CD8-positive, alpha-beta memory T cell (primary cell): ENCODE results near the gene RUNDC3A. TPM values are rescaled to one million over a fixed set of nuclear protein-coding genes. Genes with fewer than 3 reads are reported as not detected.
"Not testable (repeated sequence)": the region's sequence is repeated elsewhere in the genome, so short reads cannot be mapped to it uniquely, and the experiment has no call there.

ENCODE experiments used
- CTCF ChIA-PET: fragments of 350-600 bp; sonication (Branson Sonifier 250); formaldehyde crosslinking; loops from one replicate; lab custom pipeline; 2021; ENCODE audit warnings: antibody characterized with exemption; lab: Charles Lee
- POLR2A ChIA-PET: fragments of 350-600 bp; sonication (Branson Sonifier 250); formaldehyde crosslinking; loops from one replicate; lab custom pipeline; 2021; ENCODE audit warnings: antibody characterized with exemption; lab: Charles Lee
- DNase-seq, 5 donors: peaks; one replicate each; pipeline versions ENCODE4 v3.0.0 to v3.0.0-alpha.2; 2020 to 2022; ENCODE audit warnings: mixed read lengths in 1 of 5
- H3K27ac ChIP-seq: one replicate; pipeline ENCODE4 v1.7.0; 2013; ENCODE audit warnings: low read depth, mild to moderate bottlenecking, low read length, moderate library complexity
- H3K27me3 ChIP-seq: 2 replicates; pipeline ENCODE4 v1.7.0; 2013; ENCODE audit warnings: low read length, mild to moderate bottlenecking; ENCODE audit not compliant: insufficient read depth, poor library complexity, severe bottlenecking
- H3K36me3 ChIP-seq: 2 replicates; pipeline ENCODE4 v1.7.0; 2013; ENCODE audit warnings: mild to moderate bottlenecking, low read length, moderate library complexity; ENCODE audit not compliant: insufficient read depth
- H3K4me1 ChIP-seq: 2 replicates; pipeline ENCODE4 v1.7.0; 2013; ENCODE audit warnings: mild to moderate bottlenecking, low read length, moderate library complexity; ENCODE audit not compliant: insufficient read depth
- H3K4me3 ChIP-seq: 2 replicates; pipeline ENCODE4 v1.7.0; 2013; ENCODE audit warnings: mild to moderate bottlenecking, low read length
- H3K9me3 ChIP-seq: 2 replicates; pipeline ENCODE4 v1.7.0; 2013; ENCODE audit warnings: mild to moderate bottlenecking, low read length
- H3K27ac Mint-ChIP-seq, 8 donors: one replicate each; pipeline ENCODE4 v1.8.0; 2020 to 2021; ENCODE audit warnings: mixed read lengths in 8 of 8, mild to moderate bottlenecking in 6 of 8, inconsistent platforms in 3 of 8, moderate library complexity in 3 of 8
- H3K27me3 Mint-ChIP-seq, 2 donors: one replicate each; pipeline ENCODE4 v1.8.0; 2020 to 2021; ENCODE audit warnings: mixed read lengths in 2 of 2, mild to moderate bottlenecking in 1 of 2, moderate library complexity in 1 of 2
- H3K36me3 Mint-ChIP-seq, 3 donors: one replicate each; pipeline ENCODE4 v1.8.0; 2020 to 2021; ENCODE audit warnings: mixed read lengths in 3 of 3, inconsistent platforms in 1 of 3, mild to moderate bottlenecking in 1 of 3
- H3K4me1 Mint-ChIP-seq, 3 donors: one replicate each; pipeline ENCODE4 v1.8.0; 2020 to 2021; ENCODE audit warnings: mixed read lengths in 3 of 3, inconsistent platforms in 1 of 3, mild to moderate bottlenecking in 1 of 3
- H3K4me3 Mint-ChIP-seq, 7 donors: one replicate each; pipeline ENCODE4 v1.8.0; 2020 to 2021; ENCODE audit warnings: mixed read lengths in 7 of 7, mild to moderate bottlenecking in 6 of 7, moderate library complexity in 4 of 7, inconsistent platforms in 2 of 7
- H3K9me3 Mint-ChIP-seq, 5 donors: one replicate each; pipeline ENCODE4 v1.8.0; 2020 to 2022; ENCODE audit warnings: mixed read lengths in 5 of 5, mild to moderate bottlenecking in 3 of 5, moderate library complexity in 2 of 5, inconsistent platforms in 1 of 5
- polyA plus RNA-seq: library from polyadenylated mRNA; unstranded; fragments of 300-500 nt; fragmentation: Illumina TruSeq; gene quantifications from one replicate; pipeline ENCODE4 v1.2.3, GENCODE V29; 2021
- total RNA-seq, 2 experiments: library from RNA; stranded (reverse); gene quantifications; one replicate each; pipeline ENCODE4 v1.2.3, GENCODE V29; 2021

RUNDC3A gene
- total and polyA plus RNA-seq, 3 experiments from 2014 or later: not detected

- H3K27ac Mint-ChIP-seq, H3K4me3 ChIP-seq, DNase-seq, H3K4me3 Mint-ChIP-seq, H3K36me3 ChIP-seq, H3K9me3 Mint-ChIP-seq, H3K9me3 ChIP-seq, H3K27me3 Mint-ChIP-seq, H3K27ac ChIP-seq, H3K27me3 ChIP-seq, H3K36me3 Mint-ChIP-seq, H3K4me1 ChIP-seq: not testable (repeated sequence)
- POLR2A ChIA-PET: interaction anchor here (1.1 to 1.7 kb wide), 4 partner anchors 108 to 120 kb away, joined by 3 to 5 read pairs (median 4); partner anchors contain the start of gene UBTF
- CTCF ChIA-PET: interaction anchor here (0.6 to 4.6 kb wide), 19 partner anchors 10 to 205 kb away, joined by 3 to 100 read pairs (median 4); partner anchors contain the start of genes GRN, RUNDC3A and UBTF
- H3K4me1 Mint-ChIP-seq: peaks cover 20 to 22% (median 21%) of the 10 kb centered on the region in 3 donors
These were observed 21.9 kb downstream of the RUNDC3A start for GRCh38 chr17:44330263-44330662.

GRCh38 chr17:44331249-44331760 lies 22.9 kb downstream of the RUNDC3A start:
- ChIA-PET CTCF (interaction anchor here (0.7 to 4.6 kb wide), 24 partner anchors 9 to 199 kb away, joined by 3 to 100 read pairs (median 4); partner anchors contain the start of genes GRN, RUNDC3A, TMUB2 and UBTF), POLR2A (interaction anchor here (1.1 to 1.6 kb wide), 3 partner anchors 109 to 121 kb away, joined by 3 to 5 read pairs (median 4); no protein-coding TSS in a partner anchor)
- Mint-ChIP-seq H3K36me3 (peaks cover 0 to 3% (median 0%) of the 10 kb centered on the region in 3 donors), H3K27ac (peak overlapping the region in 3 of 8 donors; percentile 7 to 65 (median 47)), H3K4me1 (peaks cover 14 to 16% (median 16%) of the 10 kb centered on the region in 3 donors), H3K27me3 (peaks cover 0 to 4% of the 10 kb centered on the region in 2 donors), H3K4me3 (peak overlapping the region in 1 of 7 donors; percentile 67), H3K9me3 (no peaks in the 10 kb centered on the region)
- Histone ChIP-seq H3K4me3 (no peak overlapping the region), H3K4me1 (peaks cover 4% of the 10 kb centered on the region), H3K36me3 (no peaks in the 10 kb centered on the region), H3K27ac (no peak overlapping the region), H3K9me3 (no peaks in the 10 kb centered on the region), H3K27me3 (no peaks in the 10 kb centered on the region)
- DNase-seq: peak; percentile 50 to 79 (median 69)

- no peak overlapping the region for H3K4me3 ChIP-seq
- H3K27me3 ChIP-seq: no peaks in the 10 kb centered on the region
- Mint-ChIP-seq H3K27me3 (peaks cover 6 to 7% of the 10 kb centered on the region in 2 donors), H3K27ac (no peak overlapping the region), H3K9me3 (no peaks in the 10 kb centered on the region), H3K4me3 (no peak overlapping the region), H3K4me1 (peaks cover 5 to 6% (median 5%) of the 10 kb centered on the region in 3 donors), H3K36me3 (no peaks in the 10 kb centered on the region)
- DNase-seq: no peak
- CTCF ChIA-PET: interaction anchor here (3.6 to 4.6 kb wide), 2 partner anchors 121 to 131 kb away, joined by 10 to 100 read pairs; no protein-coding TSS in a partner anchor
- H3K36me3 ChIP-seq: no peaks in the 10 kb centered on the region
- no peak overlapping the region for H3K27ac ChIP-seq
- no peaks in the 10 kb centered on the region for H3K9me3 ChIP-seq
- no peaks in the 10 kb centered on the region for H3K4me1 ChIP-seq
- POLR2A ChIA-PET: interaction anchor here (1.0 kb wide), 1 partner anchor 130 kb away, joined by 3 read pairs; no protein-coding TSS in a partner anchor
These were observed 25.0 kb downstream of the RUNDC3A start for GRCh38 chr17:44333371-44333770.

- H3K27ac ChIP-seq: no peak overlapping the region
- DNase-seq: no peak
- H3K36me3 ChIP-seq: no peaks in the 10 kb centered on the region
- no peaks in the 10 kb centered on the region for H3K27me3 ChIP-seq
- Mint-ChIP-seq H3K36me3 (no peaks in the 10 kb centered on the region), H3K4me1 (peaks cover 5 to 6% (median 5%) of the 10 kb centered on the region in 3 donors), H3K4me3 (no peak overlapping the region), H3K27ac (peak overlapping the region in 1 of 8 donors; percentile 84), H3K27me3 (peaks cover 6 to 10% of the 10 kb centered on the region in 2 donors), H3K9me3 (no peaks in the 10 kb centered on the region)
- H3K9me3 ChIP-seq: no peaks in the 10 kb centered on the region
- CTCF ChIA-PET: interaction anchor here (1.4 to 4.6 kb wide), 3 partner anchors 11 to 124 kb away, joined by 5 to 100 read pairs (median 12); partner anchors contain the start of gene GRN
- POLR2A ChIA-PET: interaction anchor here (0.8 kb wide), 1 partner anchor 19 kb away, joined by 3 read pairs; no protein-coding TSS in a partner anchor
- no peaks in the 10 kb centered on the region for H3K4me1 ChIP-seq
- no peak overlapping the region for H3K4me3 ChIP-seq
These were observed 25.9 kb downstream of the RUNDC3A start for GRCh38 chr17:44334315-44334714.

GRCh38 chr17:44334727-44335126 lies 26.3 kb downstream of the RUNDC3A start:
- Histone ChIP-seq H3K27ac (no peak overlapping the region), H3K9me3 (no peaks in the 10 kb centered on the region), H3K4me1 (no peaks in the 10 kb centered on the region), H3K27me3 (no peaks in the 10 kb centered on the region), H3K4me3 (no peak overlapping the region), H3K36me3 (no peaks in the 10 kb centered on the region)
- H3K27me3 Mint-ChIP-seq: peaks cover 7 to 10% of the 10 kb centered on the region in 2 donors
- POLR2A ChIA-PET: interaction anchor here (0.8 kb wide), 1 partner anchor 19 kb away, joined by 3 read pairs; no protein-coding TSS in a partner anchor
- no peak for DNase-seq
- H3K4me1 Mint-ChIP-seq: peaks cover 5 to 6% (median 5%) of the 10 kb centered on the region in 3 donors
- H3K36me3 Mint-ChIP-seq: no peaks in the 10 kb centered on the region
- no peaks in the 10 kb centered on the region for H3K9me3 Mint-ChIP-seq
- H3K27ac Mint-ChIP-seq: no peak overlapping the region
- no peak overlapping the region for H3K4me3 Mint-ChIP-seq
- CTCF ChIA-PET: interaction anchor here (1.2 to 2.4 kb wide), 4 partner anchors 11 to 136 kb away, joined by 3 to 12 read pairs (median 6); partner anchors contain the start of gene GRN

GRCh38 chr17:44335564-44335963 lies 27.2 kb downstream of the RUNDC3A start:
- Mint-ChIP-seq H3K27ac (no peak overlapping the region), H3K36me3 (no peaks in the 10 kb centered on the region), H3K27me3 (peaks cover 10 to 16% of the 10 kb centered on the region in 2 donors), H3K4me3 (no peak overlapping the region), H3K9me3 (no peaks in the 10 kb centered on the region), H3K4me1 (peaks cover 5 to 6% (median 5%) of the 10 kb centered on the region in 3 donors)
- Histone ChIP-seq H3K27me3 (no peaks in the 10 kb centered on the region), H3K9me3 (no peaks in the 10 kb centered on the region), H3K27ac (no peak overlapping the region), H3K36me3 (no peaks in the 10 kb centered on the region), H3K4me3 (no peak overlapping the region), H3K4me1 (no peaks in the 10 kb centered on the region)
- no peak for DNase-seq
- ChIA-PET POLR2A (interaction anchor here (0.7 kb wide), 1 partner anchor 15 kb away, joined by 3 read pairs; no protein-coding TSS in a partner anchor), CTCF (interaction anchor here (0.8 to 2.4 kb wide), 4 partner anchors 10 to 137 kb away, joined by 3 to 12 read pairs (median 6); no protein-coding TSS in a partner anchor)

- Histone ChIP-seq H3K9me3 (no peaks in the 10 kb centered on the region), H3K27me3 (no peaks in the 10 kb centered on the region), H3K4me3 (no peak overlapping the region), H3K27ac (no peak overlapping the region), H3K4me1 (no peaks in the 10 kb centered on the region), H3K36me3 (no peaks in the 10 kb centered on the region)
- Mint-ChIP-seq H3K4me1 (peaks cover 5 to 6% (median 5%) of the 10 kb centered on the region in 3 donors), H3K27me3 (peaks cover 10 to 19% of the 10 kb centered on the region in 2 donors), H3K9me3 (no peaks in the 10 kb centered on the region), H3K27ac (no peak overlapping the region), H3K36me3 (no peaks in the 10 kb centered on the region), H3K4me3 (no peak overlapping the region)
- no peak for DNase-seq
- CTCF ChIA-PET: interaction anchor here (0.8 to 2.4 kb wide), 4 partner anchors 10 to 138 kb away, joined by 3 to 12 read pairs (median 6); no protein-coding TSS in a partner anchor
- POLR2A ChIA-PET: interaction anchor here (0.7 kb wide), 1 partner anchor 14 kb away, joined by 3 read pairs; no protein-coding TSS in a partner anchor
These were observed 27.6 kb downstream of the RUNDC3A start for GRCh38 chr17:44335968-44336367.
